Amniotic stem cell (primary cell): Measurements from ENCODE around the gene SLC35F1.

Experiments
- DNase-seq: peaks from one replicate; lab custom pipeline; 2025; lab: John Stamatoyannopoulos, UW

SLC35F1 gene

GRCh38 chr6:118281291-118281690 lies 374.2 kb downstream of the SLC35F1 start:
- no peak for DNase-seq

GRCh38 chr6:118283766-118284165 lies 376.7 kb downstream of the SLC35F1 start:
- DNase-seq = peak; percentile 22

- peak; percentile 2 for DNase-seq
Observed at GRCh38 chr6:118284736-118285360, 377.8 kb downstream of the SLC35F1 start.

GRCh38 chr6:118285791-118286190 lies 378.7 kb downstream of the SLC35F1 start:
- no peak for DNase-seq

GRCh38 chr6:118288355-118289124 lies 381.5 kb downstream of the SLC35F1 start:
- no peak for DNase-seq

- no peak for DNase-seq
Observed at GRCh38 chr6:118292558-118292957, 385.5 kb downstream of the SLC35F1 start.

GRCh38 chr6:118294906-118295305 lies 387.8 kb downstream of the SLC35F1 start:
- DNase-seq = no peak

GRCh38 chr6:118295336-118295735 lies 388.3 kb downstream of the SLC35F1 start:
- DNase-seq = no peak

- DNase-seq = no peak
Observed at GRCh38 chr6:118296129-118296901, 389.3 kb downstream of the SLC35F1 start.

GRCh38 chr6:118297821-118298220 lies 390.8 kb downstream of the SLC35F1 start:
- DNase-seq = no peak

- DNase-seq = no peak
Observed at GRCh38 chr6:118298476-118299427, 391.7 kb downstream of the SLC35F1 start.

- no peak for DNase-seq
Observed at GRCh38 chr6:118299457-118299856, 392.4 kb downstream of the SLC35F1 start.

- no peak for DNase-seq
Observed at GRCh38 chr6:118304321-118304720, 397.3 kb downstream of the SLC35F1 start.

GRCh38 chr6:118305081-118305480 lies 398.0 kb downstream of the SLC35F1 start:
- DNase-seq = no peak

- DNase-seq = no peak
Observed at GRCh38 chr6:118306392-118307238, 399.6 kb downstream of the SLC35F1 start.

- no peak for DNase-seq
Observed at GRCh38 chr6:118307581-118307980, 400.5 kb downstream of the SLC35F1 start.

- DNase-seq = no peak
Observed at GRCh38 chr6:118309337-118310093, 402.5 kb downstream of the SLC35F1 start.

- no peak for DNase-seq
Observed at GRCh38 chr6:118313208-118313607, 406.1 kb downstream of the SLC35F1 start.

GRCh38 chr6:118313762-118314161 lies 406.7 kb downstream of the SLC35F1 start:
- DNase-seq = no peak

GRCh38 chr6:118316796-118317384 lies 409.8 kb downstream of the SLC35F1 start:
- no peak for DNase-seq
